ENCODE data around the gene HOXB4.
A peak's percentile ranks its signal among the peaks of the same experiment; 100 is the strongest.

The HOXB4 gene

GRCh38 chr17:48546137-48546923 lies 31.8 kb downstream of the HOXB4 start:
- peak overlapping the region; percentile 2 for H4K8ac ChIP-seq (ENCODE audit: low read depth, low read length)
- H2BK5ac ChIP-seq (ENCODE audit: low read depth, low read length, poor library complexity): peak overlapping the region; percentile 7
- H3K9ac ChIP-seq (ENCODE audit: low read length): peak overlapping the region; percentile 15
- peak overlapping the region; percentile 8 for H4K91ac ChIP-seq (ENCODE audit: low read depth, low read length)
- H2AFZ ChIP-seq (ENCODE audit: insufficient read depth, low read length, poor library complexity): no peak overlapping the region
- H3K18ac ChIP-seq (ENCODE audit: low read length): peak overlapping the region; percentile 4
- H3K4me1 ChIP-seq (ENCODE audit: control insufficient read depth in 1 of 2, insufficient read depth in 2 of 2, low read length in 2 of 2): peaks cover 17 to 37% of the 10 kb centered on the region in 2 experiments
- H3K4me3 ChIP-seq (ENCODE audit: low read depth, low read length): no peak overlapping the region
- no CpG with 5 or more reads among the region's 10 CpGs for WGBS (ENCODE audit: extremely low coverage, insufficient coverage, insufficient read length)
- no peak overlapping the region for H3K23ac ChIP-seq (ENCODE audit: low read length)
- H3K27me3 ChIP-seq (ENCODE audit: insufficient read depth, low read length): no peaks in the 10 kb centered on the region
- H3K36me3 ChIP-seq (ENCODE audit: control insufficient read depth in 1 of 2, insufficient read depth in 2 of 2, low read length in 2 of 2): peaks cover 9 to 20% of the 10 kb centered on the region in 2 experiments
- no peak overlapping the region for H3K4ac ChIP-seq (ENCODE audit: low read depth, low read length)
- H3K14ac ChIP-seq (ENCODE audit: low read length): peak overlapping the region; percentile 35
- H2AK5ac ChIP-seq (ENCODE audit: low read length): peak overlapping the region; percentile 28
- no peak overlapping the region for H4K12ac ChIP-seq (ENCODE audit: low read depth, low read length)
- H3K4me2 ChIP-seq (ENCODE audit: low read length): peak overlapping the region; percentile 46
- H3K9me3 ChIP-seq (ENCODE audit: insufficient read depth, low read depth, low read length): no peaks in the 10 kb centered on the region
- peak overlapping the region; percentile 56 for H2BK12ac ChIP-seq (ENCODE audit: low read length)
- H3K79me1 ChIP-seq (ENCODE audit: low read length): peaks cover 48% of the 10 kb centered on the region
- H2BK120ac ChIP-seq (ENCODE audit: insufficient read depth, low read length, poor library complexity): peak overlapping the region; percentile 30
- peak overlapping the region; percentile 68 for H3K27ac ChIP-seq (ENCODE audit: low read depth, low read length)
- DNase-seq: no peak
- H3K79me2 ChIP-seq (ENCODE audit: control insufficient read depth, insufficient read depth, low read length, poor library complexity): peaks cover 26% of the 10 kb centered on the region

- Histone ChIP-seq H2AFZ (ENCODE audit: insufficient read depth, low read length, poor library complexity) (no peak overlapping the region), H4K91ac (ENCODE audit: low read depth, low read length) (peak overlapping the region; percentile 72), H3K18ac (ENCODE audit: low read length) (peak overlapping the region; percentile 45), H3K4me1 (ENCODE audit: control insufficient read depth in 1 of 2, insufficient read depth in 2 of 2, low read length in 2 of 2) (peaks cover 13 to 39% of the 10 kb centered on the region in 2 experiments), H4K8ac (ENCODE audit: low read depth, low read length) (peak overlapping the region; percentile 54), H3K36me3 (ENCODE audit: control insufficient read depth in 1 of 2, insufficient read depth in 2 of 2, low read length in 2 of 2) (peaks cover 6 to 17% of the 10 kb centered on the region in 2 experiments), H2BK120ac (ENCODE audit: insufficient read depth, low read length, poor library complexity) (peak overlapping the region; percentile 19), H2BK12ac (ENCODE audit: low read length) (peak overlapping the region; percentile 67), H3K9me3 (ENCODE audit: insufficient read depth, low read depth, low read length) (no peaks in the 10 kb centered on the region), H3K27me3 (ENCODE audit: insufficient read depth, low read length) (no peaks in the 10 kb centered on the region), H4K12ac (ENCODE audit: low read depth, low read length) (no peak overlapping the region), H3K4me2 (ENCODE audit: low read length) (peak overlapping the region; percentile 65), H3K4me3 (ENCODE audit: low read depth, low read length) (no peak overlapping the region), H3K23ac (ENCODE audit: low read length) (no peak overlapping the region), H3K9ac (ENCODE audit: low read length) (no peak overlapping the region), H2AK5ac (ENCODE audit: low read length) (peak overlapping the region; percentile 76), H3K14ac (ENCODE audit: low read length) (peak overlapping the region; percentile 42), H3K79me2 (ENCODE audit: control insufficient read depth, insufficient read depth, low read length, poor library complexity) (peaks cover 28% of the 10 kb centered on the region), H3K4ac (ENCODE audit: low read depth, low read length) (peak overlapping the region; percentile 65), H2BK5ac (ENCODE audit: low read depth, low read length, poor library complexity) (no peak overlapping the region), H3K27ac (ENCODE audit: low read depth, low read length) (peak overlapping the region; percentile 92), H3K79me1 (ENCODE audit: low read length) (peaks cover 49% of the 10 kb centered on the region)
- no peak for DNase-seq
- WGBS (ENCODE audit: extremely low coverage, insufficient coverage, insufficient read length): no CpG with 5 or more reads among the region's 1 CpG
These were observed 32.6 kb downstream of the HOXB4 start for GRCh38 chr17:48545539-48545938.

GRCh38 chr17:48545022-48545375 lies 33.2 kb downstream of the HOXB4 start, which contains the start of gene HOXB2:
Gene HOXB2 (minus strand): TSS chr17:48545109. CDS start chr17:48544911, 198 bp downstream.
- no CpG with 5 or more reads among the region's 12 CpGs for WGBS (ENCODE audit: extremely low coverage, insufficient coverage, insufficient read length)
- peak within 1 kb of the TSS; percentile 93 for H4K91ac ChIP-seq (ENCODE audit: low read depth, low read length)
- H4K8ac ChIP-seq (ENCODE audit: low read depth, low read length): peak within 1 kb of the TSS; percentile 77
- H3K27ac ChIP-seq (ENCODE audit: low read depth, low read length): peak within 1 kb of the TSS; percentile 92
- peak within 1 kb of the TSS; percentile 92 for H3K18ac ChIP-seq (ENCODE audit: low read length)
- H2AFZ ChIP-seq (ENCODE audit: insufficient read depth, low read length, poor library complexity): peak within 1 kb of the TSS; percentile 56
- H3K14ac ChIP-seq (ENCODE audit: low read length): peak within 1 kb of the TSS; percentile 84
- H3K4me2 ChIP-seq (ENCODE audit: low read length): peak within 1 kb of the TSS; percentile 65
- peak within 1 kb of the TSS; percentile 85 for H2BK120ac ChIP-seq (ENCODE audit: insufficient read depth, low read length, poor library complexity)
- H3K36me3 ChIP-seq (ENCODE audit: control insufficient read depth in 1 of 2, insufficient read depth in 2 of 2, low read length in 2 of 2): peaks cover 2 to 12% of the 10 kb centered on the region in 2 experiments
- H2AK5ac ChIP-seq (ENCODE audit: low read length): peak within 1 kb of the TSS; percentile 91
- H3K4ac ChIP-seq (ENCODE audit: low read depth, low read length): peak within 1 kb of the TSS; percentile 97
- peaks cover 28% of the 10 kb centered on the region for H3K79me2 ChIP-seq (ENCODE audit: control insufficient read depth, insufficient read depth, low read length, poor library complexity)
- H3K4me3 ChIP-seq (ENCODE audit: low read depth, low read length): peak within 1 kb of the TSS; percentile 82
- peaks cover 49% of the 10 kb centered on the region for H3K79me1 ChIP-seq (ENCODE audit: low read length)
- H3K9ac ChIP-seq (ENCODE audit: low read length): peak within 1 kb of the TSS; percentile 85
- no peaks in the 10 kb centered on the region for H3K9me3 ChIP-seq (ENCODE audit: insufficient read depth, low read depth, low read length)
- H3K4me1 ChIP-seq (ENCODE audit: control insufficient read depth in 1 of 2, insufficient read depth in 2 of 2, low read length in 2 of 2): peaks cover 10 to 34% of the 10 kb centered on the region in 2 experiments
- H4K12ac ChIP-seq (ENCODE audit: low read depth, low read length): peak within 1 kb of the TSS; percentile 43
- no peak within 1 kb of the TSS for H3K23ac ChIP-seq (ENCODE audit: low read length)
- DNase-seq: no peak
- peak within 1 kb of the TSS; percentile 96 for H2BK5ac ChIP-seq (ENCODE audit: low read depth, low read length, poor library complexity)
- no peaks in the 10 kb centered on the region for H3K27me3 ChIP-seq (ENCODE audit: insufficient read depth, low read length)
- peak within 1 kb of the TSS; percentile 90 for H2BK12ac ChIP-seq (ENCODE audit: low read length)

GRCh38 chr17:48544349-48545021 lies 33.7 kb downstream of the HOXB4 start:
- Histone ChIP-seq H4K91ac (ENCODE audit: low read depth, low read length) (peak overlapping the region; percentile 93), H3K9ac (ENCODE audit: low read length) (peak overlapping the region; percentile 85), H3K9me3 (ENCODE audit: insufficient read depth, low read depth, low read length) (no peaks in the 10 kb centered on the region), H3K23ac (ENCODE audit: low read length) (no peak overlapping the region), H2AFZ (ENCODE audit: insufficient read depth, low read length, poor library complexity) (no peak overlapping the region), H3K79me2 (ENCODE audit: control insufficient read depth, insufficient read depth, low read length, poor library complexity) (peaks cover 28% of the 10 kb centered on the region), H3K27me3 (ENCODE audit: insufficient read depth, low read length) (no peaks in the 10 kb centered on the region), H3K4ac (ENCODE audit: low read depth, low read length) (peak overlapping the region; percentile 97), H2BK5ac (ENCODE audit: low read depth, low read length, poor library complexity) (peak overlapping the region; percentile 96), H4K8ac (ENCODE audit: low read depth, low read length) (peak overlapping the region; percentile 71), H2BK12ac (ENCODE audit: low read length) (peak overlapping the region; percentile 54), H3K14ac (ENCODE audit: low read length) (peak overlapping the region; percentile 84), H3K18ac (ENCODE audit: low read length) (peak overlapping the region; percentile 49), H3K79me1 (ENCODE audit: low read length) (peaks cover 49% of the 10 kb centered on the region), H3K4me3 (ENCODE audit: low read depth, low read length) (peak overlapping the region; percentile 68), H2AK5ac (ENCODE audit: low read length) (no peak overlapping the region), H3K36me3 (ENCODE audit: control insufficient read depth in 1 of 2, insufficient read depth in 2 of 2, low read length in 2 of 2) (peaks cover 2 to 10% of the 10 kb centered on the region in 2 experiments), H2BK120ac (ENCODE audit: insufficient read depth, low read length, poor library complexity) (peak overlapping the region; percentile 83), H4K12ac (ENCODE audit: low read depth, low read length) (peak overlapping the region; percentile 43), H3K27ac (ENCODE audit: low read depth, low read length) (peak overlapping the region; percentile 92), H3K4me1 (ENCODE audit: control insufficient read depth in 1 of 2, insufficient read depth in 2 of 2, low read length in 2 of 2) (peaks cover 10 to 32% of the 10 kb centered on the region in 2 experiments), H3K4me2 (ENCODE audit: low read length) (peak overlapping the region; percentile 65)
- no CpG with 5 or more reads among the region's 38 CpGs for WGBS (ENCODE audit: extremely low coverage, insufficient coverage, insufficient read length)
- DNase-seq: no peak

All from trophoblast cell (in vitro differentiated cells and primary cell).